HEK293 (cell line): ENCODE data around the gene CA10.

Experiments
- CTCF ChIA-PET: fragments of 350-600 bp; formaldehyde crosslinking; extraction: SDS; loops from one replicate; lab custom pipeline; 2021; ENCODE audit warnings: antibody characterized with exemption; lab: Yijun Ruan, JAX
- POLR2A ChIA-PET: fragments of 300-600 bp; formaldehyde crosslinking; extraction: SDS; loops from one replicate; lab custom pipeline; 2020; ENCODE audit warnings: antibody characterized with exemption, inconsistent platforms; lab: Yijun Ruan, JAX
- H3K27ac ChIP-seq: fragments of 200-500 bp; sonication (Bioruptor generic); 2 replicates; pipeline ENCODE4 v1.5.1; 2014; ENCODE audit warnings: low read depth, low read length, control low read depth, inconsistent platforms; ENCODE audit errors: extremely low read depth
- H3K36me3 ChIP-seq, 2 experiments: fragments of 200-500 bp in 1 of 2; sonication (Bioruptor generic) in 1 of 2; 1 replicate in 1 of 2; 2 replicates in 1 of 2; pipeline ENCODE4 v1.5.1; 2014 to 2017; ENCODE audit warnings: inconsistent platforms in 2 of 2, low read length in 2 of 2; ENCODE audit not compliant: control insufficient read depth in 2 of 2, insufficient read depth in 1 of 2
- H3K4me1 ChIP-seq: fragments of 200-500 bp; sonication (Bioruptor generic); 2 replicates; pipeline ENCODE4 v1.5.1; 2014; ENCODE audit warnings: mild to moderate bottlenecking, low read length, inconsistent platforms; ENCODE audit not compliant: control insufficient read depth, insufficient read depth
- H3K4me3 ChIP-seq: 2 replicates; pipeline ENCODE4 v1.5.1; 2011; ENCODE audit warnings: low read depth, mild to moderate bottlenecking, control low read depth, low read length, moderate library complexity
- H3K9me3 ChIP-seq: fragments of 200-500 bp; sonication (Bioruptor generic); 2 replicates; pipeline ENCODE4 v1.5.1; 2014; ENCODE audit warnings: low read depth, low read length, inconsistent platforms; ENCODE audit not compliant: control insufficient read depth, insufficient read depth
- ELK4 ChIP-seq: IDR thresholded peaks from 2 replicates; pipeline ENCODE4 v1.6.1; 2011; ENCODE audit warnings: mild to moderate bottlenecking, low read depth, low read length, borderline replicate concordance
- HIC1 ChIP-seq: fragments of 450-650 bp; formaldehyde crosslinking; IDR thresholded peaks from 2 replicates; pipeline ENCODE4 v1.5.1; 2016; ENCODE audit warnings: missing biosample characterization, missing genetic modification characterization
- INSM2 ChIP-seq: fragments of 450-650 bp; formaldehyde crosslinking; IDR thresholded peaks from 2 replicates; pipeline ENCODE4 v1.5.1; 2016; ENCODE audit warnings: missing biosample characterization, missing genetic modification characterization
- KLF16 ChIP-seq: fragments of 450-650 bp; formaldehyde crosslinking; IDR thresholded peaks from 2 replicates; pipeline ENCODE4 v1.5.1; 2017; ENCODE audit warnings: missing biosample characterization, missing genetic modification characterization
- OVOL3 ChIP-seq: fragments of 450-650 bp; formaldehyde crosslinking; IDR thresholded peaks from 2 replicates; pipeline ENCODE4 v1.5.1; 2016; ENCODE audit warnings: missing biosample characterization, missing genetic modification characterization
- PRDM1 ChIP-seq: fragments of 450-650 bp; formaldehyde crosslinking; IDR thresholded peaks from 2 replicates; pipeline ENCODE4; 2016; ENCODE audit warnings: missing biosample characterization, missing genetic modification characterization
- WT1 ChIP-seq: fragments of 450-650 bp; formaldehyde crosslinking; IDR thresholded peaks from 2 replicates; pipeline ENCODE4 v1.5.1; 2016; ENCODE audit warnings: missing biosample characterization, missing genetic modification characterization
- ZBTB11 ChIP-seq: fragments of 450-650 bp; formaldehyde crosslinking; conservative IDR thresholded peaks from 2 replicates; pipeline ENCODE4 v1.5.1; 2016; ENCODE audit warnings: low read depth, missing biosample characterization, missing genetic modification characterization
- ZNF174 ChIP-seq: fragments of 450-650 bp; formaldehyde crosslinking; IDR thresholded peaks from 2 replicates; pipeline ENCODE4 v1.5.0; 2017; ENCODE audit warnings: missing biosample characterization, mild to moderate bottlenecking, missing genetic modification characterization
- ZNF18 ChIP-seq: fragments of 450-650 bp; formaldehyde crosslinking; IDR thresholded peaks from 2 replicates; pipeline ENCODE4 v1.5.1; 2016; ENCODE audit warnings: missing biosample characterization, missing genetic modification characterization
- ZNF19 ChIP-seq: fragments of 450-650 bp; formaldehyde crosslinking; IDR thresholded peaks from 2 replicates; pipeline ENCODE4; 2016; ENCODE audit warnings: missing biosample characterization, missing genetic modification characterization, low read depth
- ZNF211 ChIP-seq: fragments of 450-650 bp; formaldehyde crosslinking; IDR thresholded peaks from 2 replicates; pipeline ENCODE4 v1.5.1; 2016; ENCODE audit warnings: low read depth, missing biosample characterization, missing genetic modification characterization
- ZNF426 ChIP-seq: fragments of 450-650 bp; formaldehyde crosslinking; IDR thresholded peaks from 2 replicates; pipeline ENCODE4 v1.5.1; 2017; ENCODE audit warnings: missing biosample characterization, missing genetic modification characterization, mild to moderate bottlenecking, inconsistent platforms, moderate library complexity
- ZNF510 ChIP-seq: fragments of 450-650 bp; formaldehyde crosslinking; IDR thresholded peaks from 2 replicates; pipeline ENCODE4 v1.5.1; 2018; ENCODE audit warnings: mild to moderate bottlenecking, missing genetic modification characterization, missing biosample characterization; ENCODE audit not compliant: insufficient replicate concordance
- ZNF529 ChIP-seq: fragments of 450-650 bp; formaldehyde crosslinking; IDR thresholded peaks from 2 replicates; pipeline ENCODE4 v1.5.1; 2017; ENCODE audit warnings: missing genetic modification characterization, missing biosample characterization; ENCODE audit not compliant: insufficient replicate concordance
- ZNF560 ChIP-seq: fragments of 450-650 bp; formaldehyde crosslinking; IDR thresholded peaks from 2 replicates; pipeline ENCODE4 v1.5.1; 2017; ENCODE audit warnings: missing biosample characterization, missing genetic modification characterization, borderline replicate concordance
- ZNF571 ChIP-seq: fragments of 450-650 bp; formaldehyde crosslinking; IDR thresholded peaks from 2 replicates; pipeline ENCODE4 v1.5.0; 2017; ENCODE audit warnings: missing biosample characterization, missing genetic modification characterization
- ZNF585B ChIP-seq: fragments of 450-650 bp; formaldehyde crosslinking; IDR thresholded peaks from 2 replicates; pipeline ENCODE4 v1.5.1; 2016; ENCODE audit warnings: missing biosample characterization, missing genetic modification characterization
- ZNF623 ChIP-seq: fragments of 450-650 bp; formaldehyde crosslinking; IDR thresholded peaks from 2 replicates; pipeline ENCODE4 v1.5.1; 2016; ENCODE audit warnings: missing biosample characterization, missing genetic modification characterization
- ZNF645 ChIP-seq: fragments of 450-650 bp; formaldehyde crosslinking; IDR thresholded peaks from 2 replicates; pipeline ENCODE4; 2016; ENCODE audit warnings: missing biosample characterization, missing genetic modification characterization
- ZNF776 ChIP-seq: fragments of 450-650 bp; formaldehyde crosslinking; IDR thresholded peaks from 2 replicates; pipeline ENCODE4 v1.5.0; 2017; ENCODE audit warnings: missing biosample characterization, missing genetic modification characterization, borderline replicate concordance
- ZNF837 ChIP-seq: fragments of 450-650 bp; formaldehyde crosslinking; IDR thresholded peaks from 2 replicates; pipeline ENCODE4 v1.5.1; 2016; ENCODE audit warnings: missing biosample characterization, missing genetic modification characterization

Gene CA10

GRCh38 chr17:51796026-51796425, 362.5 kb downstream of the CA10 start:
- no peaks in the 10 kb centered on the region for H3K36me3 ChIP-seq
- POLR2A ChIA-PET: no interaction called here
- no peak for TF ChIP-seq ZNF571
- no peak for TF ChIP-seq ZNF585B (tag by site-specific recombination)
- TF ChIP-seq ZNF837: no peak
- TF ChIP-seq ZBTB11 (tag by site-specific recombination): no peak
- no peak for TF ChIP-seq KLF16
- TF ChIP-seq OVOL3: no peak
- no peak for TF ChIP-seq WT1 (tag by site-specific recombination)
- no peak for TF ChIP-seq ZNF645 (tag by site-specific recombination)
- no peak for TF ChIP-seq ZNF560 (tag by site-specific recombination)
- TF ChIP-seq ZNF776: no peak
- TF ChIP-seq ZNF19: no peak
- TF ChIP-seq INSM2 (tag by site-specific recombination): no peak
- TF ChIP-seq ZNF510: no peak
- TF ChIP-seq ELK4: no peak
- no peak for TF ChIP-seq PRDM1
- no peak for TF ChIP-seq ZNF426 (tag by site-specific recombination)
- H3K27ac ChIP-seq: no peak overlapping the region
- CTCF ChIA-PET: interaction anchor here (0.6 kb wide), 1 partner anchor 295 kb away, joined by 3 read pairs; no protein-coding TSS in a partner anchor
- no peak overlapping the region for H3K4me3 ChIP-seq
- H3K9me3 ChIP-seq: no peaks in the 10 kb centered on the region
- H3K4me1 ChIP-seq: no peaks in the 10 kb centered on the region

- Histone ChIP-seq H3K4me3 (no peak overlapping the region), H3K4me1 (no peaks in the 10 kb centered on the region), H3K36me3 (no peaks in the 10 kb centered on the region), H3K9me3 (no peaks in the 10 kb centered on the region), H3K27ac (no peak overlapping the region)
- ChIA-PET POLR2A (no interaction called here), CTCF (interaction anchor here (0.6 kb wide), 1 partner anchor 294 kb away, joined by 3 read pairs; no protein-coding TSS in a partner anchor)
- TF ChIP-seq ZNF174 (tag by site-specific recombination) (no peak), ZNF529 (tag by site-specific recombination) (no peak), ZBTB11 (tag by site-specific recombination) (no peak), ZNF18 (tag by site-specific recombination) (no peak), ZNF623 (no peak), HIC1 (tag by site-specific recombination) (no peak), ZNF211 (tag by site-specific recombination) (no peak)
Measured at GRCh38 chr17:51795401-51795800, 363.1 kb downstream of the CA10 start.
